HG03378 (cell line): ENCODE data around the gene MEGF9.
"Not testable (repeated sequence)": the region's sequence is repeated elsewhere in the genome, so short reads cannot be mapped to it uniquely, and the experiment has no call there.

Experiments
- ATAC-seq: cut with Tn5 transposase; IDR thresholded peaks from one replicate; pipeline ENCODE4 v1.9.1; 2021; ENCODE audit warnings: mild to moderate bottlenecking, moderate library complexity; ENCODE audit not compliant: unreplicated experiment

The MEGF9 gene

DNA sequence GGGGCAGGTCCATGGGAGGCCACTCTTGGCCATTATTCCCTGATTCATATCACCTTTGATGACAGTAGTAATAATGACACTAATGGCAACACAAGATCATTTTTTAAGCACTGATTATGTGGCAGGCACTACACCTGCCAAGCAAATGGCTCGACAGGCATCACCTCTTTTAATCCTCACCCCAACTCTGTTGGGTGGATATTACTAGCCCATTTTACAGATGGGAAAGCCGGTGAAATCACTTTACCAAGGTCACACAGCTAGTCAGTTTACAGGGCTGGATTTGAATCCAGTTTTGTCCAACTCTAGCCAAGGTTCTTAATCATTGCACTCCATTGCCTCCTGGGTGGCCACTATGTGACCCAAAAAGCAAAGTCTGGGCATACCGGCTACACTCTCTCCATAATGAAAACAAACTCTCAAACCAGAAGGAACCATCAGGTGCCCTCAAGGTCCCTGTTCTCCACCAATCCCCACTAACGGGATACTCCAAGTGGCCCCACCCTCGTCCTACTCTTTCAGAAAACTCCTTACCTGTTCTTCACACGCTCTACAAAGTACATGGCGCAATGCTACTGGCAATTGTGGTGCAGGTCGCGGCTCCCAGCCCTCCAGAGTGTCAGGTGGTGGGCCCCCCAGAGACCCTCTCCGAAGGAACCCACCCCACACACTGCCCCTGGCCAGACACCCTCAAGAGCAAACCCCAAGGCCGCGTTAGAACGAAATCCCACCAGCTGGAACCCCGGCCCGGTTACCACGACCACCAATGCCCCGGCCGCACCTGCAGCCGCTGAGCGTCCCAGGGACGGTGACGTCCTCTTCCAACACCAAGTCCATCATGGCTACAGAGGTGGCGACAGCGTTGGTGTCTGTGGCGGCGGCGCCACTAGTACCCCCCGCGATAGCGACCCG, 134.9 kb downstream of the MEGF9 start:
- ATAC-seq = peak; percentile 37

DNA sequence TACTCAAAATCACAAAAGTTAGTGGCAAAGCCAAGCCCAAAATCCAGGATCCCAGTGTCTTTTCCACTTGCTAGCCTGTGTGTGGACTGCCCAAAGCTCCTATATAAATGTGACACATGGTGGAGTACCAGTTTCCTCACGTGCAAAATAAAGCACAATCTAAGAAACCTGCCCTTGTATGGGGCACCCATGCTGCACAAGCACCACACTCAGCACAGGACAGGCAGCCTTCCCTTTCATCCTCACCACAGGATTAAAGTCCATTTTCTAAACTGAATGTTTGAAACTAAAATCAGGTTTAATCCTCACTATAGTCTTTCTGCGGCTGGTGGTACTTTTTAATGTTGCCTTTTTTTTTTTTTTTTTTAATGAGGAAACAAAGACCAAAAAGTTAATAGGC, 139.8 kb downstream of the MEGF9 start:
- ATAC-seq = no peak

DNA sequence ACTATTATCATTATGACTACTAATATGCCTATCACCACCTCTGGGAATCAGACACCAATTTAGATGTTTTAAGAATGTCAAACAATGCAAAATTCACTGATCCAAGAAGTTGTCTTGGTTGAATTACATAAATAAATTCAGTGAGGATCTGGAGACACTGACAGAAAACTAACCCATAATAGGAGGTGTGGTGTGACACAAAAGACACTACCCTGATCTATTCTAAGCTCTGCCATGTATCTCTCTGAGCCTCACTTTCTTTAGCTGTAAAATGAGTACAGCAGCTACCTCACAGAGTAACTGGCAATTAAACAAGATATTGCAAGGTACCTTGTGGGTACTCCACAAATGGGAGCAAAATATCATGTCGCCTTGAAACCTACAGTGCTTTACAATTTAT, 141.8 kb downstream of the MEGF9 start:
- no peak for ATAC-seq

DNA sequence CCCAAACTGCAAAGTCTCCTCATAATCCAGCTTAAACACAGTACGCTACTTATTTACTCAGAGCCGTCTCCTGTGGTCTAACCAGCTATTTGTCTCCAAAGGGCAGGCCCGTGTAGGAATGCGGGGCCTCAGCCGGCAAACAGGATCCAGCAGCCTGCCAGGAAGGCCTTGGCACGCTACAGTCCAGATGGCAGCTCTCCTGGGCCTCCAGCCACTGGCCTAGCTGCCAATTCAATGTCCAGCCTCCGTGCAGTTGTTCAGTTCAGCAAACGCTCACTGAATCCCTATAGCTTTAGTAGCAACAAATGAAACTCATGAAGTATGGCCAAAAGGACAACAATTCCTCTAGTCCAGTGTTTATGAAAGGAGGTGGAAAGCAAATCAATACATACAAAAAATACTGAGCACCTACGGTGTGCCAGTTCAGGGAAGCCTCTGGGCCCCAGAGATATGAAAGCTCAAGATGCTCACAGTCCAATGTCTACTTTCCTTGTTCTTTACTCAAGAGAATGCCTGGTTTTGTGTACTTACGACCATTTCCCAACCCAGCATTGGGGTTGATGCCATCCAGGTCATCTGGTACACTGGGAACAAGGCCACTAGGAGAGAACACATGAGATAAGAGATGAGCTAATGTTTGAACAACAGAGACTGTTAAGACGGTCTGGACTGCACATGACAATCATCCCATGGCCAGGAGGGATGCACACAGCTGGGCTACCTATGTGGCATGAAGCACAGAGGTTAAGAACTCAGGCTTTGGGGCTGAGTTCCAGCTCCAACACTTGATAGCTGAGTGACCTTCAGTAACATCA, 142.6 kb downstream of the MEGF9 start:
- ATAC-seq = no peak

DNA sequence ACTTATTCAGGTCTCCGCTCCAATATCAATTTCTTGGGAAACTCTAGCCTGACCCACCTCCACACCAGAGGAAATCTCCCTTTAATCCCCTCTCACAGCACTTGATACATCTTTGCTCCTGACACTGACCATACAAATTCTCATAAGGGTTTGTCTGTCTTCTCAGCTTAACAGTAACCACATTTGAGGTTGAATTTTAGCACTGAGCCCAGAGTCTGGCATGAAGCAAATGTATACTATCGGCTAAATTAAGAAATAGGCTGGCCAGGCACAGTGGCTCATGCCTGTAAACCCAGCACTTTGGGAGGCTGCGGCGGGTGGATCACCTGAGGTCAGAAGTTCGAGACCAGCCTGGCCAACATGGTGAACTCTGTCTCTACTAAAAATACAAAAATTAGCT, 144.0 kb downstream of the MEGF9 start:
- no peak for ATAC-seq

DNA sequence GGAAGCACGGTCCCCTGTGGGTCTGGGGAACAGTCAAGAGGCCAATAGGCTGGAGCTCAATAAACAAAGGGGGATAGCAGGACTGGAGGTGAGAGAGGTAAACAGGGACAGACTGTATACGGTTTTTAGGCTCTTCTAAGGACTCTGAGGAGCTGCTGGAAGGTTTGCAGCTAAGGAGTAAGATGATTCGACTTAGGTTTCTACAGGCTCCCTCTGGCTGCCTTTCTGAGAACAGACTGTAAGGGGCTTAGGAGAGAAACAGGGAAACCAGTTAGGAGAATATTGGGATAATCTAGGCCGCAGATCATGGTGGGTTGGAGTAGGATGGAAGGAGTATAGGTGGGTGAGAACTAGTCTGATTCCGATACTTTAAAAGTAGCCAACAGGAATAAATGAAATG, 144.7 kb downstream of the MEGF9 start:
- no peak for ATAC-seq

DNA sequence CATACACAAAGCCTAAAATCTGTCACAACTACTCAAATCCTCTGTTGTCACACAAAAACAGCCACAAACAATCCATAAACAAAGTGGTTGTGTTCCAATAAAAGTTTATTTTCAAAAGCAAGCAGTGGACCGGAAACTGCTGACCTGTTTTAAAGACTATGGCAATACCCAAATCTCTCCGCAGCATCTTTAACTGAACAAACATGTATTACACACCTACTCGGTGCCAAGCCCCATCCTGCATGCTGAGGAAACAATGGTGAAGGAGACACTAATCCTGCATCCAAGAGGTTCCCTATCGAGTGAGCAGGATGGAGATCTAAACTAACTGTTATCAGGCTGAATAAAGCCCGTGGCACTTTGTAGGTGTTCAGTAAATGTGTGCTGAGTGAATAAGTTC, 145.5 kb downstream of the MEGF9 start:
- no peak for ATAC-seq

DNA sequence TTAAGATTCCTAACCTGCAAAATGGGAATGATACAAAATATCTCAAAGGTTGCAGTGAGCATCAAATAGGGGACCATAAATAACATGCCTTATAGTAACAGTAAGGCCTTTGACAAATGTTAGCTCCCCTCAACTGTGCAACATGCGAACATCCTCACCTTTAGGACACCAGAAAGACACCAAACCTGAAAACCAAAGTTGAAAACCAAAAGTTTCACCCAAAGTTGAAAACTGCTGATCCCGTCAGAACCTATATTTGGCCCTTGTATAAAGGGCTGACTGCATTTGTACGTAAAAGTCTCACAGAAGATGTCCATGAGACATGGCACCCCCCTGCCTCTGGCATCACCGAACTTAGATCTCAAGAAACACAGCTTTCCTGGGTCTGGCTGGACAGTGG, 146.4 kb downstream of the MEGF9 start:
- no peak for ATAC-seq

DNA sequence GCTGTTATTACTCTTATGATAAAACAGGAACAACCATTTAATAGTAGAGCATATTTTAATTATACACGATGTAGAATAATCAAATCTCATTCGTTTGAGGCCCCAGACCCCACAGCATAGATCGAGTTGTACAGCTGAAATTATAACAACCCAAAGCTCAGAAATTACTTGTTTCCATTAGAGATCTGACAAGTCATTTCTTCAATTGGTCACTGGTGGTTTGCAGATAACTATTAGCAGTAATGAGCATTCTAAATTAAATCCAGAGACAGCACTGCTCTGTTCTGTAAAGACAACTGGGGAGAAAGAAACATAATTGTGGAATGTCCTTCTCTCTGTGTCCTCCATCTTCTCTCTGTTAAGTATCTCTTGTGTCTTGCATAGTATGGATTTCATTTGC, 147.2 kb downstream of the MEGF9 start:
- no peak for ATAC-seq

DNA sequence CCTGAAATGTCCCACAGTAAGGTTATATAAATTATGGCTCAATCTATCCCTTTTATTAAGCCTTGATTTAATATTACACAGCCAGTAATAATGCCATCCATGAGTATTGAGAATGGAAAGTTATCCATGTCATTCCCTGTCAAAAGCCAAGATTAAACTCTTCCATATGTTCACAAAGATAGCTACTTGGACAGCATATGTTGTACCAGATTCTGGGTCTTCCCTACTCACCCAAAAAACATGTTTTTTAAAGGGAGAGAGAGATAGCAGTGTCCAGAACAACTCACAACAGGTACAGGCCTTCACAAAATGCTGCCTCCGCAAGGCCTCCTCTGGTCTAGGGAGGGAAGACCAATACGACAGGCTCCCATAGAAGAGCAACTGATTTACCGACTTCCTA, 149.7 kb downstream of the MEGF9 start:
- ATAC-seq = no peak

DNA sequence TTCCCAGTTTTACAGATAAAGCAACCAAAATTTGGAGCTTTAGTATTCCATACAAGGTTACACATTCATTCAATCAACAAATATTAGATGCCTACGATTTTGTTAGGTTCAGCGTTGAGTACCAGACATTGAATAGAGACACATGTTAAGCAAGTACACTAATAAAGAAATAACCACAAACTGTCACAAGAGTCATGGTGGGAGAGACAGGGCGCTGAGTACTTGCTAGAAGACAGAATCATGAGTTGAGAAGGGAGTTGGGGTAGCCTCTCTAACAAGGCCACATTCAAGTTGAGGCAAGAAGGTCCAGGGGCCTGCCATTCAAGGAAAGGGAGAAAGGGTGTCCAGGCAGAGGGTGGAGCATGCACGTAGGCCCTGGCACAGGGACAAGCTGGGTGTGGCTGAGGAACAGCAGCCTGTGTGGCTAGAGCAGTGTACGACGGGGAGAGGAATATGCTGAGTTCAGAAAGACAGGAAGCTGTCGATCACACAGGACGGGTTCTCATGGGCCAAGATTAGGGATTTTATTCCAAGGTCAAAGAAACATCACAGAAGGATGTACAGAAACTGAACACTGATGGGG, 151.3 kb downstream of the MEGF9 start:
- no peak for ATAC-seq

DNA sequence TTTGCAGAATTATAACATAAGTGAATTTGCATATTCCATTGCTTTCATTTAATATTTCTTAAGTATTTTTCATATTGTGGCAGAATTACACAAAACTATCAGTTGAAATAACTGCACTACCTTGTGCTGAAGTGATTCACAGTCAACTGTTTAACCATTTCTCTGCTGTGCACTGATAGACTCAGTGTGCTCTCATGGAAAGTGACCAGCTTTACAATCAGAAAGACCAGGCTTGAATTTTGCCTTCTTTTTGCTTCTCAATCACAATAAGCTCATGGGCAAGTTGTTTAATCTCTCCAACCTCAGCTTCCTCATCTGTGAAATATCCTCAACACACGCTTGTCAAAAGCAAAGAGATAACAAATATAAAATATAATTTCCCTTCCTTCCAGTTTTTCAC, 152.6 kb downstream of the MEGF9 start:
- ATAC-seq = no peak

DNA sequence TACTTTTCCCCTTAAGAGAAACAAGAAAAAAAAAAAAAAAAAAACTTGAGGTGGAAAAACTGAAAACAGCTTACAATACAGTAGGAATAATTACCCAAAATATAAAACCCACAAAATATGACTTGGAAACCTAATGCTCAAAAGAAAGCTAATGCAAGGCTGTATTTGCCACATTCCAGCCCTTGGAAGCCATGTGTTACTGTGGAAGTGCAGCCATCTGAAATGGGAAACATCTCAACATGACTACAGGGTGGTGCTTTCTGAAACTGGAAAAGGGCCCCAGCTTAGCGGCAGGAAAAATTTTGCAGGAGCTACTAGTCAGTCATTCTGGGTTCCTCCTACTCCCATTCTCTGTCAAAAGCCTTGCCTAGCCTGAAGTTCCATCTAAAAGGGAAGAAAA, 154.7 kb downstream of the MEGF9 start:
- ATAC-seq = no peak

DNA sequence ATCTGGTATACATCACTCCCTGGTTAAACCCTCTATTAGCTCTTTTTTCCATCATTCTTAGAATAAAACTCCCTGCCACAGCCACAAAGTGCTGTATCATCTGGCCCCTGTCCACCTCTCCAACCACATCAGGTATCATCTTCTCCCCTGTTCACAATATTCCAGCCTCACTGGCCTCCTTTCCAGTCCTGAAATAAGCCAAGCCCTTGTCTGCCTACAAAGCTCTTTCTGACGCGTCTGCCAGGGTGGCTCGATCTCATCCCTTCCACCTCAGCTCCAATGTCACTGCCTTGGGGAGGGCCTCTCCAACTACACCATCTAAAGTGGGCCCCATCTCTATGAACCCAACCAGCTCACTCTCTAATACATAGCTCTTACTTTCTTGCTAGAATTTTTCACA, 155.8 kb downstream of the MEGF9 start:
- ATAC-seq = no peak

DNA sequence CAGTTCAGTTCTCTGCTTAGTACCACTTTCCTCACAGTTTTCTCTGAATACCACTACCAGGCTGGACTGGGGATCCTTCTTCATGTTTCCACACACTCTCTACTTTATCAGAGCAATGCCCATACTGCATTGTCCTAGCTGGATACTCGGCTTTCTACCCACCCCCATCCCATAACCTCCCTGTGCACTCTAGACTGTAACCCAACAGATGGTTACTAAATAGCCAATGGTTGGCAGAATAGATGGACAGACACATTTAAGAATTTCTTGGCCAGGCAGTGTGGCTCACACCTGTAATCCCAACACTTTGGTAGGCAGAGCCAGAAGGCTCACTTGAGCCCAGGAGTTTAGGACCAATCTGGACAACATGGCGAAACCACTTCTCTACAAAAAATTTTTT, 157.1 kb downstream of the MEGF9 start:
- ATAC-seq = no peak

DNA sequence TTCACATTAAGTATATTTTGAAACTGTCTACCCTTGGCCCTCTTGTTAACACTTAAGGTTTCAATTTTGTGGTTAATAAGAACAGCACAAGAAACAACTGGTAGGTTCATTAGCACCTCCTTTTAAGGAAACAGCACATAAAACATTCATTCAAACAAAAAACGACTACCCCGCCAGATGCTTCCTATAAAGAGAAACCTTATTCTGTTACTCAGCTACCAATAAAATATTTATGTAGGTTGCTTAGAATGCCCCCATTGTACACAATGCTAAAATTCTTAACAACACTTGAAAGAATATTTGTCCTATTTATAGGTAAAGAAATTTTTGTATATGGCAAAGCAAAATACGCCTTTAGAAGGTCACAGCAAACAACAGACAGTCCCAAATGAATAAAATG, 157.5 kb downstream of the MEGF9 start:
- ATAC-seq = no peak

DNA sequence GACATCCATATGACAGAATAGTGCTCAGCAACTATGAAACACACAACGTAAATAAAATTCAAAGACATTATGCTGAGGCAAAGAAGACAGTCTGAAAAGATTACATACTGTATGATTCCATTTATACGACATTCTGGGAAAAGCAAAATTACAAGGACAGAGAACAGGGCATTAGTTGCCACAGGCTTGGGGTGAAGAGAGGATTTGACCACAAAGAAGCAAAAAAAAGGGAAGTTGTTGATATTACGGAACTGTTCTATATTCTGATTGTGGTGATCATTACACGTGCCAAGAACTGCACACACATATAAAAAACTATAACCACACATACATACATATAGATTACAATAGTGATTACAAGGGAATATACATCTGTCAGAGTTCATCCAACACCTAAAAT, 158.4 kb downstream of the MEGF9 start:
- no peak for ATAC-seq

DNA sequence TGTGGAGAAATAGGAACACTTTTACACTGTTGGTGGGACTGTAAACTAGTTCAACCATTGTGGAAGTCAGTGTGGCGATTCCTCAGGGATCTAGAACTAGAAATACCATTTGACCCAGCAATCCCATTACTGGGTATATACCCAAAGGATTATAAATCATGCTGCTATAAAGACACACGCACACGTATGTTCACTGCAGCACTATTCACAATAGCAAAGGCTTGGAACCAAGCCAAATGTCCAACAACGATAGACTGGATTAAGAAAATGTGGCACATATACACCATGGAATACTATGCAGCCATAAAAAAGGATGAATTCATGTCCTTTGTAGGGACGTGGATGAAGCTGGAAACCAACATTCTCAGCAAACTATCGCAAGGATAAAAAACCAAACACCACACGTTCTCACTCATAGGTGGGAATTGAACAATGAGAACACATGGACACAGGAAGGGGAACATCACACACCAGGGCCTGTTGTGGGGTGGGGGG, 162.0 kb downstream of the MEGF9 start:
- ATAC-seq = not testable (repeated sequence)
